GM12878 (cell line): ENCODE results near the gene RPS16. TPM values are rescaled to one million over a fixed set of nuclear protein-coding genes. Genes with fewer than 3 reads are reported as not detected.

Experiments used
- BHLHE40 ChIP-seq, 2 experiments: fragments of 450-650 bp in 1 of 2; IDR thresholded peaks; 2 replicates each; pipeline ENCODE4 v1.6.1; 2011 to 2017; ENCODE audit warnings: low read depth in 2 of 2, borderline replicate concordance in 1 of 2, improper control_type of control experiment in 1 of 2, low read length in 1 of 2, mild to moderate bottlenecking in 1 of 2
- CHD1 ChIP-seq: IDR thresholded peaks from 2 replicates; pipeline ENCODE4 v1.6.1; 2012; ENCODE audit warnings: low read depth, low read length, improper control_type of control experiment
- CREB1 ChIP-seq: IDR thresholded peaks from 2 replicates; pipeline ENCODE4 v1.6.1; 2012; ENCODE audit warnings: low read depth, mild to moderate bottlenecking, inconsistent platforms
- CTCF ChIP-seq, 3 experiments: IDR thresholded peaks in 2 of 3; conservative IDR thresholded peaks in 1 of 3; 2 replicates each; pipeline ENCODE4 v1.5.1; 2011; ENCODE audit warnings: low read depth in 3 of 3, low read length in 3 of 3, mild to moderate bottlenecking in 3 of 3, control low read depth in 2 of 3, moderate library complexity in 2 of 3, inconsistent platforms in 1 of 3, mixed read lengths in 1 of 3; ENCODE audit not compliant: control insufficient read depth in 2 of 3, insufficient read depth in 1 of 3; ENCODE audit errors: extremely low read depth in 1 of 3
- EED ChIP-seq: sonication (generic); IDR thresholded peaks from 2 replicates; pipeline ENCODE4 v1.6.1; 2016; ENCODE audit warnings: antibody characterized with exemption, low read depth
- HCFC1 ChIP-seq: fragments of 150-350 bp; IDR thresholded peaks from 2 replicates; pipeline ENCODE4 v1.6.1; 2014; ENCODE audit warnings: low read length
- HDAC2 ChIP-seq: fragments of 200-600 bp; sonication (generic); IDR thresholded peaks from 2 replicates; pipeline ENCODE4 v1.6.1; 2017
- HDGF ChIP-seq: fragments of 450-650 bp; IDR thresholded peaks from 2 replicates; pipeline ENCODE4 v1.6.1; 2016; ENCODE audit warnings: antibody characterized with exemption
- KLF5 ChIP-seq: fragments of 450-650 bp; IDR thresholded peaks from 2 replicates; pipeline ENCODE4 v1.6.1; 2014; ENCODE audit warnings: mild to moderate bottlenecking; ENCODE audit not compliant: partially characterized antibody
- MTA2 ChIP-seq: fragments of 450-650 bp; IDR thresholded peaks from 2 replicates; pipeline ENCODE4 v1.6.1; 2016; ENCODE audit warnings: low read depth, mild to moderate bottlenecking, moderate library complexity
- NFYB ChIP-seq: IDR thresholded peaks from 2 replicates; pipeline ENCODE4 v1.6.1; 2011; ENCODE audit warnings: low read depth, mild to moderate bottlenecking, low read length, improper control_type of control experiment, moderate library complexity; ENCODE audit not compliant: insufficient read depth
- NR2F1 ChIP-seq: fragments of 450-650 bp; conservative IDR thresholded peaks from 2 replicates; pipeline ENCODE4 v1.6.1; 2017; ENCODE audit warnings: mild to moderate bottlenecking
- PAX5 ChIP-seq: IDR thresholded peaks from 2 replicates; pipeline ENCODE4 v1.6.1; 2011; ENCODE audit warnings: low read depth, low read length, borderline replicate concordance
- RFX5 ChIP-seq: IDR thresholded peaks from 2 replicates; pipeline ENCODE4 v1.6.1; 2011; ENCODE audit warnings: low read depth, low read length, improper control_type of control experiment
- SMARCA5 ChIP-seq: fragments of 450-650 bp; IDR thresholded peaks from 2 replicates; pipeline ENCODE4 v1.6.1; 2017; ENCODE audit warnings: mild to moderate bottlenecking
- SMC3 ChIP-seq: IDR thresholded peaks from 2 replicates; pipeline ENCODE4 v1.6.1; 2011; ENCODE audit warnings: low read length, improper control_type of control experiment, borderline replicate concordance
- YBX1 ChIP-seq: fragments of 450-650 bp; IDR thresholded peaks from 2 replicates; pipeline ENCODE4 v1.6.1; 2016; ENCODE audit warnings: antibody characterized with exemption
- YY1 ChIP-seq: IDR thresholded peaks from 2 replicates; pipeline ENCODE4 v1.6.1; 2011; ENCODE audit warnings: low read depth, mild to moderate bottlenecking, low read length
- polyA plus RNA-seq, 11 experiments: library from polyadenylated mRNA; depleted of rRNA in 4 of 11; unstranded in 6 of 11; stranded (reverse) in 5 of 11; fragments of >200 nt; fragmentation: Nextera tagmentation in 4 of 11; fragmentation: Illumina TruSeq in 1 of 11; extraction: Ambion mirVana in 4 of 11; extraction: Trizol in 1 of 11; gene quantifications; 1 replicate in 1 of 11; 2 replicates in 10 of 11; pipeline versions ENCODE4 v1.2.1 to v1.2.3, GENCODE V29; 2011 to 2016; ENCODE audit warnings: inconsistent platforms in 2 of 11, missing spikeins in 2 of 11, low read depth in 1 of 11
- total RNA-seq, 4 experiments: library from RNA; depleted of rRNA in 3 of 4; stranded (reverse); fragments of >200 nt in 3 of 4; fragmentation: Illumina TruSeq in 1 of 4; extraction: Trizol in 1 of 4; gene quantifications; 2 replicates each; pipeline versions ENCODE4 v1.2.1 to v1.2.3, GENCODE V29; 2013 to 2021
- TF ChIP-seq, protein P1 (sequence below): IDR thresholded peaks from 2 replicates; pipeline ENCODE4 v1.6.1; 2011; ENCODE audit warnings: low read depth, low read length, improper control_type of control experiment, borderline replicate concordance
- TF ChIP-seq, protein P2 (sequence below): IDR thresholded peaks from 2 replicates; pipeline ENCODE4 v1.6.1; 2012; ENCODE audit warnings: improper control_type of control experiment, low read depth, low read length; ENCODE audit not compliant: insufficient replicate concordance
- TF ChIP-seq, protein P3 (sequence below): IDR thresholded peaks from 2 replicates; pipeline ENCODE4 v1.6.1; 2012; ENCODE audit warnings: low read depth, low read length, improper control_type of control experiment
- TF ChIP-seq, protein P4 (sequence below): IDR thresholded peaks from 2 replicates; pipeline ENCODE4 v1.6.1; 2011; ENCODE audit warnings: borderline replicate concordance, low read depth, mild to moderate bottlenecking, moderate library complexity, low read length; ENCODE audit not compliant: insufficient read depth, poor library complexity, severe bottlenecking

The RPS16 gene
- total and polyA plus RNA-seq, 10 of the 15 experiments (the other 5 are each of a cell fraction or from before 2014, with no cell fraction given): 148 to 4,810 (median 2,343) TPM

GRCh38 chr19:39412867-39413271 is 22.9 kb downstream of the RPS16 start (continued):
- TF ChIP-seq, protein P1, sequence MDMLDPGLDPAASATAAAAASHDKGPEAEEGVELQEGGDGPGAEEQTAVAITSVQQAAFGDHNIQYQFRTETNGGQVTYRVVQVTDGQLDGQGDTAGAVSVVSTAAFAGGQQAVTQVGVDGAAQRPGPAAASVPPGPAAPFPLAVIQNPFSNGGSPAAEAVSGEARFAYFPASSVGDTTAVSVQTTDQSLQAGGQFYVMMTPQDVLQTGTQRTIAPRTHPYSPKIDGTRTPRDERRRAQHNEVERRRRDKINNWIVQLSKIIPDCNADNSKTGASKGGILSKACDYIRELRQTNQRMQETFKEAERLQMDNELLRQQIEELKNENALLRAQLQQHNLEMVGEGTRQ: no peak
- TF ChIP-seq, protein P2, sequence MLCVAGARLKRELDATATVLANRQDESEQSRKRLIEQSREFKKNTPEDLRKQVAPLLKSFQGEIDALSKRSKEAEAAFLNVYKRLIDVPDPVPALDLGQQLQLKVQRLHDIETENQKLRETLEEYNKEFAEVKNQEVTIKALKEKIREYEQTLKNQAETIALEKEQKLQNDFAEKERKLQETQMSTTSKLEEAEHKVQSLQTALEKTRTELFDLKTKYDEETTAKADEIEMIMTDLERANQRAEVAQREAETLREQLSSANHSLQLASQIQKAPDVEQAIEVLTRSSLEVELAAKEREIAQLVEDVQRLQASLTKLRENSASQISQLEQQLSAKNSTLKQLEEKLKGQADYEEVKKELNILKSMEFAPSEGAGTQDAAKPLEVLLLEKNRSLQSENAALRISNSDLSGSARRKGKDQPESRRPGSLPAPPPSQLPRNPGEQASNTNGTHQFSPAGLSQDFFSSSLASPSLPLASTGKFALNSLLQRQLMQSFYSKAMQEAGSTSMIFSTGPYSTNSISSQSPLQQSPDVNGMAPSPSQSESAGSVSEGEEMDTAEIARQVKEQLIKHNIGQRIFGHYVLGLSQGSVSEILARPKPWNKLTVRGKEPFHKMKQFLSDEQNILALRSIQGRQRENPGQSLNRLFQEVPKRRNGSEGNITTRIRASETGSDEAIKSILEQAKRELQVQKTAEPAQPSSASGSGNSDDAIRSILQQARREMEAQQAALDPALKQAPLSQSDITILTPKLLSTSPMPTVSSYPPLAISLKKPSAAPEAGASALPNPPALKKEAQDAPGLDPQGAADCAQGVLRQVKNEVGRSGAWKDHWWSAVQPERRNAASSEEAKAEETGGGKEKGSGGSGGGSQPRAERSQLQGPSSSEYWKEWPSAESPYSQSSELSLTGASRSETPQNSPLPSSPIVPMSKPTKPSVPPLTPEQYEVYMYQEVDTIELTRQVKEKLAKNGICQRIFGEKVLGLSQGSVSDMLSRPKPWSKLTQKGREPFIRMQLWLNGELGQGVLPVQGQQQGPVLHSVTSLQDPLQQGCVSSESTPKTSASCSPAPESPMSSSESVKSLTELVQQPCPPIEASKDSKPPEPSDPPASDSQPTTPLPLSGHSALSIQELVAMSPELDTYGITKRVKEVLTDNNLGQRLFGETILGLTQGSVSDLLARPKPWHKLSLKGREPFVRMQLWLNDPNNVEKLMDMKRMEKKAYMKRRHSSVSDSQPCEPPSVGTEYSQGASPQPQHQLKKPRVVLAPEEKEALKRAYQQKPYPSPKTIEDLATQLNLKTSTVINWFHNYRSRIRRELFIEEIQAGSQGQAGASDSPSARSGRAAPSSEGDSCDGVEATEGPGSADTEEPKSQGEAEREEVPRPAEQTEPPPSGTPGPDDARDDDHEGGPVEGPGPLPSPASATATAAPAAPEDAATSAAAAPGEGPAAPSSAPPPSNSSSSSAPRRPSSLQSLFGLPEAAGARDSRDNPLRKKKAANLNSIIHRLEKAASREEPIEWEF: no peak
- no peak for TF ChIP-seq CHD1
- no peak for TF ChIP-seq NFYB
- TF ChIP-seq SMC3: no peak
- TF ChIP-seq KLF5: no peak
- 0 out of 6 replicates have a peak, but pooled peaks of 1 of the 3 experiments have one; percentile 85 for TF ChIP-seq CTCF (IDR thresholded peaks at IDR 0.05 in 2 of 3, conservative IDR thresholded peaks at IDR 0.05 in 1 of 3; ENCODE audit: control insufficient read depth in 2 of 3, extremely low read depth in 1 of 3, insufficient read depth in 1 of 3, low read depth in 3 of 3, low read length in 3 of 3)
- TF ChIP-seq HDAC2: no peak
- TF ChIP-seq NR2F1: no peak
- TF ChIP-seq MTA2: 0 out of 2 replicates have a peak, but pooled peaks have one; percentile 6
- TF ChIP-seq, protein P3, sequence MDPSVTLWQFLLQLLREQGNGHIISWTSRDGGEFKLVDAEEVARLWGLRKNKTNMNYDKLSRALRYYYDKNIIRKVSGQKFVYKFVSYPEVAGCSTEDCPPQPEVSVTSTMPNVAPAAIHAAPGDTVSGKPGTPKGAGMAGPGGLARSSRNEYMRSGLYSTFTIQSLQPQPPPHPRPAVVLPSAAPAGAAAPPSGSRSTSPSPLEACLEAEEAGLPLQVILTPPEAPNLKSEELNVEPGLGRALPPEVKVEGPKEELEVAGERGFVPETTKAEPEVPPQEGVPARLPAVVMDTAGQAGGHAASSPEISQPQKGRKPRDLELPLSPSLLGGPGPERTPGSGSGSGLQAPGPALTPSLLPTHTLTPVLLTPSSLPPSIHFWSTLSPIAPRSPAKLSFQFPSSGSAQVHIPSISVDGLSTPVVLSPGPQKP: no peak
- 0 out of 2 replicates have a peak, but pooled peaks have one; percentile 2 for TF ChIP-seq SMARCA5
- TF ChIP-seq EED: no peak; the same call in 1 of the 2 replicates
- TF ChIP-seq BHLHE40 (IDR thresholded peaks at IDR 0.05; ENCODE audit: borderline replicate concordance in 1 of 2, low read depth in 2 of 2, low read length in 1 of 2): no peak
- TF ChIP-seq HCFC1: no peak
- TF ChIP-seq, protein P4, sequence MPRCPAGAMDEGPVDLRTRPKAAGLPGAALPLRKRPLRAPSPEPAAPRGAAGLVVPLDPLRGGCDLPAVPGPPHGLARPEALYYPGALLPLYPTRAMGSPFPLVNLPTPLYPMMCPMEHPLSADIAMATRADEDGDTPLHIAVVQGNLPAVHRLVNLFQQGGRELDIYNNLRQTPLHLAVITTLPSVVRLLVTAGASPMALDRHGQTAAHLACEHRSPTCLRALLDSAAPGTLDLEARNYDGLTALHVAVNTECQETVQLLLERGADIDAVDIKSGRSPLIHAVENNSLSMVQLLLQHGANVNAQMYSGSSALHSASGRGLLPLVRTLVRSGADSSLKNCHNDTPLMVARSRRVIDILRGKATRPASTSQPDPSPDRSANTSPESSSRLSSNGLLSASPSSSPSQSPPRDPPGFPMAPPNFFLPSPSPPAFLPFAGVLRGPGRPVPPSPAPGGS: no peak
- no peak for TF ChIP-seq CREB1
- TF ChIP-seq RFX5: no peak
- TF ChIP-seq HDGF: no peak
- no peak for TF ChIP-seq YY1
- no peak for TF ChIP-seq PAX5
- TF ChIP-seq YBX1: no peak
